Upper lobe of left lung (tissue), 4 donors: ENCODE results near the gene DERA.

ENCODE experiments used
- EP300 ChIP-seq, 4 donors: sonication (generic); formaldehyde crosslinking; IDR thresholded peaks; one replicate each; pipeline ENCODE4 v1.5.1; 2017; ENCODE audit warnings: antibody characterized with exemption in 4 of 4, control low read depth in 2 of 4
- POLR2A ChIP-seq, 4 donors: fragments of 450-650 bp; IDR thresholded peaks; one replicate each; pipeline ENCODE4 v1.5.1; 2016 to 2017; ENCODE audit warnings: antibody characterized with exemption in 4 of 4, mild to moderate bottlenecking in 2 of 4
- POLR2AphosphoS5 ChIP-seq, 2 donors: sonication (generic); formaldehyde crosslinking; IDR thresholded peaks; one replicate each; pipeline ENCODE4 v1.5.1; 2017; ENCODE audit warnings: antibody characterized with exemption in 2 of 2

DNA sequence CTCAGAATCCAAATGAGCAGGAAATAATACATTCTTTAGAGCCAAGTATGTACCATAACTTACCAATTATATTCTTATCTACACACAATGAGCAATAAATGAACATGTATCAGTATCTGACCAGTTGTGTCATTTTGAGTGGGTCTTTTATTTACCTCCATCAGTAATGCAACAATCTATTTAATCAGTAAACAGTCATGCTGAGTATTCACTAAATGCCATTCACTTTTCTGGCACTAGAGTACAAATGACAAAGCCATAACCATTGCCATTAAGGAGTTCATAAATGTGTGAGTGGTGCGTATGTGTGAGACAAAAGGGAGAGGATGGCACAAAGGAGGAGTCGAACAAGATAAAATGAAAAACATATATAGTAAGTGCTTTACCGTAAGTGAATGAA is 30.4 kb upstream of the DERA start:
- TF ChIP-seq POLR2AphosphoS5 (IDR thresholded peaks at IDR 0.05) (no peak), EP300 (IDR thresholded peaks at IDR 0.05) (no peak), POLR2A (IDR thresholded peaks at IDR 0.05) (no peak)
